WTC11 (cell line): ENCODE measurements around the gene CDH22. TPM values are rescaled to one million over a fixed set of nuclear protein-coding genes. Genes with fewer than 3 reads are reported as not detected.

Experiments
- ATAC-seq: fragments of 200-7000 bp; cut with Tn5 transposase; 2 replicates; pipeline ENCODE4 v1.10.0; 2021; ENCODE audit warnings: mild to moderate bottlenecking, moderate library complexity
- CTCF ChIA-PET: fragments of 300-600 bp; sonication (Branson Sonifier 250); formaldehyde crosslinking; loops from one replicate; lab custom pipeline; 2021; ENCODE audit warnings: antibody characterized with exemption; lab: Charles Lee
- POLR2A ChIA-PET: fragments of 350-600 bp; sonication (Branson Sonifier 250); formaldehyde crosslinking; loops from one replicate; lab custom pipeline; 2021; ENCODE audit warnings: antibody characterized with exemption; lab: Charles Lee
- DNase-seq: peaks from one replicate; pipeline ENCODE4 v3.0.0; 2021; ENCODE audit warnings: low spot score
- H3K27ac Mint-ChIP-seq: 2 replicates; pipeline ENCODE4 v1.8.0; 2021; ENCODE audit warnings: mixed read lengths
- H3K27me3 Mint-ChIP-seq: 2 replicates; pipeline ENCODE4 v1.8.0; 2021; ENCODE audit warnings: low read depth, mild to moderate bottlenecking, moderate library complexity, mixed read lengths
- H3K36me3 Mint-ChIP-seq: 2 replicates; pipeline ENCODE4 v1.8.0; 2021; ENCODE audit warnings: mixed read lengths
- H3K4me1 Mint-ChIP-seq: 2 replicates; pipeline ENCODE4 v1.8.0; 2022; ENCODE audit warnings: mixed read lengths
- H3K4me3 Mint-ChIP-seq: 2 replicates; pipeline ENCODE4 v1.8.0; 2021; ENCODE audit warnings: mild to moderate bottlenecking, moderate library complexity, mixed read lengths
- H3K9me3 Mint-ChIP-seq: 2 replicates; pipeline ENCODE4 v1.8.0; 2021; ENCODE audit warnings: mixed read lengths
- ATF1 ChIP-seq: sonication (generic); formaldehyde crosslinking; IDR thresholded peaks from 2 replicates; pipeline ENCODE4 v1.8.1; 2023; ENCODE audit warnings: mild to moderate bottlenecking, moderate library complexity, missing genetic modification reagents
- CREB1 ChIP-seq: sonication (generic); formaldehyde crosslinking; IDR thresholded peaks from 2 replicates; pipeline ENCODE4 v1.8.0; 2023; ENCODE audit warnings: mild to moderate bottlenecking, missing genetic modification reagents
- E2F5 ChIP-seq: sonication (generic); formaldehyde crosslinking; IDR thresholded peaks from 2 replicates; pipeline ENCODE4 v1.8.1; 2022; ENCODE audit warnings: mild to moderate bottlenecking, moderate library complexity, missing genetic modification reagents
- FOXJ3 ChIP-seq: sonication (generic); formaldehyde crosslinking; IDR thresholded peaks from 2 replicates; pipeline ENCODE4 v1.9.0; 2021; ENCODE audit warnings: missing genetic modification reagents, mild to moderate bottlenecking, borderline replicate concordance
- NR3C1 ChIP-seq: sonication (generic); formaldehyde crosslinking; conservative IDR thresholded peaks from 2 replicates; pipeline ENCODE4 v1.8.1; 2023; ENCODE audit warnings: low read depth, mild to moderate bottlenecking, missing genetic modification reagents
- RELA ChIP-seq: sonication (generic); formaldehyde crosslinking; IDR thresholded peaks from 2 replicates; pipeline ENCODE4 v1.8.1; 2022; ENCODE audit warnings: missing genetic modification reagents, mild to moderate bottlenecking, borderline replicate concordance
- SMAD3 ChIP-seq: sonication (generic); formaldehyde crosslinking; IDR thresholded peaks from 2 replicates; pipeline ENCODE4 v1.8.0; 2022; ENCODE audit warnings: missing genetic modification reagents, mild to moderate bottlenecking, borderline replicate concordance
- TCF7 ChIP-seq: sonication (generic); formaldehyde crosslinking; IDR thresholded peaks from 2 replicates; pipeline ENCODE4 v1.8.0; 2022; ENCODE audit warnings: mild to moderate bottlenecking, low read depth, missing genetic modification reagents, moderate library complexity
- ZNF138 ChIP-seq: sonication (generic); formaldehyde crosslinking; conservative IDR thresholded peaks from 2 replicates; pipeline ENCODE4 v1.8.1; 2022; ENCODE audit warnings: mild to moderate bottlenecking, moderate library complexity, missing genetic modification reagents
- ZNF263 ChIP-seq: sonication (generic); formaldehyde crosslinking; IDR thresholded peaks from 2 replicates; pipeline ENCODE4 v1.8.1; 2022; ENCODE audit warnings: low read depth, mild to moderate bottlenecking, moderate library complexity, missing genetic modification reagents
- ZNF317 ChIP-seq: sonication (generic); formaldehyde crosslinking; IDR thresholded peaks from 2 replicates; pipeline ENCODE4 v1.8.1; 2023; ENCODE audit warnings: low read depth, mild to moderate bottlenecking, moderate library complexity, missing genetic modification reagents, borderline replicate concordance
- total RNA-seq: library from RNA; stranded (reverse); gene quantifications from 3 replicates; pipeline ENCODE4 v1.2.3, GENCODE V29; 2021
- TF ChIP-seq, protein P1 (sequence below): sonication (generic); formaldehyde crosslinking; IDR thresholded peaks from 2 replicates; pipeline ENCODE4 v1.8.1; 2023; ENCODE audit warnings: mild to moderate bottlenecking, missing genetic modification reagents, borderline replicate concordance
- TF ChIP-seq, protein P2 (sequence below): sonication (generic); formaldehyde crosslinking; IDR thresholded peaks from 2 replicates; pipeline ENCODE4 v1.8.1; 2023; ENCODE audit warnings: mild to moderate bottlenecking, missing genetic modification reagents
- TF ChIP-seq, protein P3 (sequence below): sonication (generic); formaldehyde crosslinking; IDR thresholded peaks from 2 replicates; pipeline ENCODE4 v1.8.0; 2022; ENCODE audit warnings: missing genetic modification reagents
- TF ChIP-seq, protein P4 (sequence below): fragments of 200-600 bp; IDR thresholded peaks from 2 replicates; pipeline ENCODE4 v1.8.0; 2022; ENCODE audit warnings: antibody characterized with exemption
- TF ChIP-seq, protein P5 (sequence below): fragments of 250-450 bp; sonication (Bioruptor Pico); IDR thresholded peaks from 2 replicates; pipeline ENCODE4 v1.9.0; 2021; ENCODE audit warnings: mild to moderate bottlenecking, borderline replicate concordance

Gene CDH22
- total RNA-seq, 1 experiment from 2014 or later = 0.13 TPM

DNA sequence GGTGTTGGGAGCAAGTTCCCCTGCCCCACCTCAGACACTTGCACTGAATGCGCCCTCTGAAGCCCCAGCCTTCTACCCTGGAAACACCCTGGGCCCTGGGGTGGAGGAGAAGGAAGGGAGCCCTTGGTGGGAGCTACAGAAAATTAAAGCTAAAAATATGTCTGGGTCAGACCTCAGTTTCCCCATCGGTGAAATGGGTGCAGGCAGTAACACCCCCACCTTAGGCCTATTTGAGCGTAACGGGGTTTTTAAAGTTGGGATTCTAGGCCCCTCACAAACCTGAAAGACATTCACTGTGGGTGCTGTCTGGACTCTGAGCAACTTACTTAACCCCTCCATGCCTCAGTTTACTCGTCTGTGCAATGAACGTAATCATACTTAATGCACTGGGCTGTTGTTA is 19.3 kb upstream of the CDH22 start:
- no peak for TF ChIP-seq RELA
- TF ChIP-seq, protein P1, sequence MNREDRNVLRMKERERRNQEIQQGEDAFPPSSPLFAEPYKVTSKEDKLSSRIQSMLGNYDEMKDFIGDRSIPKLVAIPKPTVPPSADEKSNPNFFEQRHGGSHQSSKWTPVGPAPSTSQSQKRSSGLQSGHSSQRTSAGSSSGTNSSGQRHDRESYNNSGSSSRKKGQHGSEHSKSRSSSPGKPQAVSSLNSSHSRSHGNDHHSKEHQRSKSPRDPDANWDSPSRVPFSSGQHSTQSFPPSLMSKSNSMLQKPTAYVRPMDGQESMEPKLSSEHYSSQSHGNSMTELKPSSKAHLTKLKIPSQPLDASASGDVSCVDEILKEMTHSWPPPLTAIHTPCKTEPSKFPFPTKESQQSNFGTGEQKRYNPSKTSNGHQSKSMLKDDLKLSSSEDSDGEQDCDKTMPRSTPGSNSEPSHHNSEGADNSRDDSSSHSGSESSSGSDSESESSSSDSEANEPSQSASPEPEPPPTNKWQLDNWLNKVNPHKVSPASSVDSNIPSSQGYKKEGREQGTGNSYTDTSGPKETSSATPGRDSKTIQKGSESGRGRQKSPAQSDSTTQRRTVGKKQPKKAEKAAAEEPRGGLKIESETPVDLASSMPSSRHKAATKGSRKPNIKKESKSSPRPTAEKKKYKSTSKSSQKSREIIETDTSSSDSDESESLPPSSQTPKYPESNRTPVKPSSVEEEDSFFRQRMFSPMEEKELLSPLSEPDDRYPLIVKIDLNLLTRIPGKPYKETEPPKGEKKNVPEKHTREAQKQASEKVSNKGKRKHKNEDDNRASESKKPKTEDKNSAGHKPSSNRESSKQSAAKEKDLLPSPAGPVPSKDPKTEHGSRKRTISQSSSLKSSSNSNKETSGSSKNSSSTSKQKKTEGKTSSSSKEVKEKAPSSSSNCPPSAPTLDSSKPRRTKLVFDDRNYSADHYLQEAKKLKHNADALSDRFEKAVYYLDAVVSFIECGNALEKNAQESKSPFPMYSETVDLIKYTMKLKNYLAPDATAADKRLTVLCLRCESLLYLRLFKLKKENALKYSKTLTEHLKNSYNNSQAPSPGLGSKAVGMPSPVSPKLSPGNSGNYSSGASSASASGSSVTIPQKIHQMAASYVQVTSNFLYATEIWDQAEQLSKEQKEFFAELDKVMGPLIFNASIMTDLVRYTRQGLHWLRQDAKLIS (CRISPR knock-in tag) = no peak
- no peak for TF ChIP-seq FOXJ3 (CRISPR knock-in tag)
- no peak for TF ChIP-seq ZNF317 (CRISPR knock-in tag)
- no peak for TF ChIP-seq ZNF263
- TF ChIP-seq, protein P2, sequence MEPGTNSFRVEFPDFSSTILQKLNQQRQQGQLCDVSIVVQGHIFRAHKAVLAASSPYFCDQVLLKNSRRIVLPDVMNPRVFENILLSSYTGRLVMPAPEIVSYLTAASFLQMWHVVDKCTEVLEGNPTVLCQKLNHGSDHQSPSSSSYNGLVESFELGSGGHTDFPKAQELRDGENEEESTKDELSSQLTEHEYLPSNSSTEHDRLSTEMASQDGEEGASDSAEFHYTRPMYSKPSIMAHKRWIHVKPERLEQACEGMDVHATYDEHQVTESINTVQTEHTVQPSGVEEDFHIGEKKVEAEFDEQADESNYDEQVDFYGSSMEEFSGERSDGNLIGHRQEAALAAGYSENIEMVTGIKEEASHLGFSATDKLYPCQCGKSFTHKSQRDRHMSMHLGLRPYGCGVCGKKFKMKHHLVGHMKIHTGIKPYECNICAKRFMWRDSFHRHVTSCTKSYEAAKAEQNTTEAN (CRISPR knock-in tag) = no peak
- TF ChIP-seq CREB1 (CRISPR knock-in tag) = no peak
- TF ChIP-seq ZNF138 (CRISPR knock-in tag) = no peak
- no peak for TF ChIP-seq TCF7
- TF ChIP-seq, protein P3, sequence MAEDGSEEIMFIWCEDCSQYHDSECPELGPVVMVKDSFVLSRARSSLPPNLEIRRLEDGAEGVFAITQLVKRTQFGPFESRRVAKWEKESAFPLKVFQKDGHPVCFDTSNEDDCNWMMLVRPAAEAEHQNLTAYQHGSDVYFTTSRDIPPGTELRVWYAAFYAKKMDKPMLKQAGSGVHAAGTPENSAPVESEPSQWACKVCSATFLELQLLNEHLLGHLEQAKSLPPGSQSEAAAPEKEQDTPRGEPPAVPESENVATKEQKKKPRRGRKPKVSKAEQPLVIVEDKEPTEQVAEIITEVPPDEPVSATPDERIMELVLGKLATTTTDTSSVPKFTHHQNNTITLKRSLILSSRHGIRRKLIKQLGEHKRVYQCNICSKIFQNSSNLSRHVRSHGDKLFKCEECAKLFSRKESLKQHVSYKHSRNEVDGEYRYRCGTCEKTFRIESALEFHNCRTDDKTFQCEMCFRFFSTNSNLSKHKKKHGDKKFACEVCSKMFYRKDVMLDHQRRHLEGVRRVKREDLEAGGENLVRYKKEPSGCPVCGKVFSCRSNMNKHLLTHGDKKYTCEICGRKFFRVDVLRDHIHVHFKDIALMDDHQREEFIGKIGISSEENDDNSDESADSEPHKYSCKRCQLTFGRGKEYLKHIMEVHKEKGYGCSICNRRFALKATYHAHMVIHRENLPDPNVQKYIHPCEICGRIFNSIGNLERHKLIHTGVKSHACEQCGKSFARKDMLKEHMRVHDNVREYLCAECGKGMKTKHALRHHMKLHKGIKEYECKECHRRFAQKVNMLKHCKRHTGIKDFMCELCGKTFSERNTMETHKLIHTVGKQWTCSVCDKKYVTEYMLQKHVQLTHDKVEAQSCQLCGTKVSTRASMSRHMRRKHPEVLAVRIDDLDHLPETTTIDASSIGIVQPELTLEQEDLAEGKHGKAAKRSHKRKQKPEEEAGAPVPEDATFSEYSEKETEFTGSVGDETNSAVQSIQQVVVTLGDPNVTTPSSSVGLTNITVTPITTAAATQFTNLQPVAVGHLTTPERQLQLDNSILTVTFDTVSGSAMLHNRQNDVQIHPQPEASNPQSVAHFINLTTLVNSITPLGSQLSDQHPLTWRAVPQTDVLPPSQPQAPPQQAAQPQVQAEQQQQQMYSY (CRISPR knock-in tag) = no peak
- TF ChIP-seq, protein P4, sequence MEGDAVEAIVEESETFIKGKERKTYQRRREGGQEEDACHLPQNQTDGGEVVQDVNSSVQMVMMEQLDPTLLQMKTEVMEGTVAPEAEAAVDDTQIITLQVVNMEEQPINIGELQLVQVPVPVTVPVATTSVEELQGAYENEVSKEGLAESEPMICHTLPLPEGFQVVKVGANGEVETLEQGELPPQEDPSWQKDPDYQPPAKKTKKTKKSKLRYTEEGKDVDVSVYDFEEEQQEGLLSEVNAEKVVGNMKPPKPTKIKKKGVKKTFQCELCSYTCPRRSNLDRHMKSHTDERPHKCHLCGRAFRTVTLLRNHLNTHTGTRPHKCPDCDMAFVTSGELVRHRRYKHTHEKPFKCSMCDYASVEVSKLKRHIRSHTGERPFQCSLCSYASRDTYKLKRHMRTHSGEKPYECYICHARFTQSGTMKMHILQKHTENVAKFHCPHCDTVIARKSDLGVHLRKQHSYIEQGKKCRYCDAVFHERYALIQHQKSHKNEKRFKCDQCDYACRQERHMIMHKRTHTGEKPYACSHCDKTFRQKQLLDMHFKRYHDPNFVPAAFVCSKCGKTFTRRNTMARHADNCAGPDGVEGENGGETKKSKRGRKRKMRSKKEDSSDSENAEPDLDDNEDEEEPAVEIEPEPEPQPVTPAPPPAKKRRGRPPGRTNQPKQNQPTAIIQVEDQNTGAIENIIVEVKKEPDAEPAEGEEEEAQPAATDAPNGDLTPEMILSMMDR = no peak
- DNase-seq (no peak), ATAC-seq (no peak)
- no peaks in the 10 kb centered on the region for H3K9me3 Mint-ChIP-seq
- H3K4me1 Mint-ChIP-seq = peaks cover 20% of the 10 kb centered on the region
- H3K27me3 Mint-ChIP-seq = no peaks in the 10 kb centered on the region; the same call in 1 of the 2 replicates
- H3K27ac Mint-ChIP-seq = no peak overlapping the region
- POLR2A ChIA-PET = no interaction called here
- H3K36me3 Mint-ChIP-seq = no peaks in the 10 kb centered on the region
- CTCF ChIA-PET = interaction anchor here (1.4 to 3.3 kb wide), 3 partner anchors 11 to 199 kb away, joined by 4 to 14 read pairs (median 6); no protein-coding TSS in a partner anchor
- H3K4me3 Mint-ChIP-seq = no peak overlapping the region

DNA sequence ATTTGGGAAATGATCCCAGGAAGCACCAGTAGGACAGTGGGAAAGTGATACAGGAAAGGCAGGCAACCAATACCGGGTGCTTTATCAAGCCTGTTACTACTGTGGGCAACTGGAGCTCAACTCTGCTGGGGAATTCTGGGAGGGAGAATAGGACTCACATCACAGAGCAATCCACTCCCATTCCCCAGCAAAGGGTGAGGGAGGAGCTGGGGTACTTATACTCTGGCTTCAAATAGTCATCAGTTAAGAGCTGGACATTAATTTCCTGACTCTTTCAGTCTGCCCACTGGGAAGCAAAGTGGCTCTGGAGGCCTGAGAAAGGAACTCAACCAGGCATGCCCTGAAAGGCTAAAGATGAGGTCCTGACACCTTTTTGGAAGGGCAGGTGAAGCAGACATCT is 17.5 kb upstream of the CDH22 start:
- DNase-seq (no peak), ATAC-seq (no peak)
- ChIA-PET POLR2A (no interaction called here), CTCF (interaction anchor here (0.6 to 3.5 kb wide), 6 partner anchors 9 to 197 kb away, joined by 3 to 23 read pairs (median 10); no protein-coding TSS in a partner anchor)
- Mint-ChIP-seq H3K4me3 (no peak overlapping the region), H3K9me3 (no peaks in the 10 kb centered on the region), H3K36me3 (no peaks in the 10 kb centered on the region), H3K27me3 (no peaks in the 10 kb centered on the region; the same call in 1 of the 2 replicates), H3K4me1 (peaks cover 12% of the 10 kb centered on the region), H3K27ac (no peak overlapping the region)
- TF ChIP-seq, protein P5, sequence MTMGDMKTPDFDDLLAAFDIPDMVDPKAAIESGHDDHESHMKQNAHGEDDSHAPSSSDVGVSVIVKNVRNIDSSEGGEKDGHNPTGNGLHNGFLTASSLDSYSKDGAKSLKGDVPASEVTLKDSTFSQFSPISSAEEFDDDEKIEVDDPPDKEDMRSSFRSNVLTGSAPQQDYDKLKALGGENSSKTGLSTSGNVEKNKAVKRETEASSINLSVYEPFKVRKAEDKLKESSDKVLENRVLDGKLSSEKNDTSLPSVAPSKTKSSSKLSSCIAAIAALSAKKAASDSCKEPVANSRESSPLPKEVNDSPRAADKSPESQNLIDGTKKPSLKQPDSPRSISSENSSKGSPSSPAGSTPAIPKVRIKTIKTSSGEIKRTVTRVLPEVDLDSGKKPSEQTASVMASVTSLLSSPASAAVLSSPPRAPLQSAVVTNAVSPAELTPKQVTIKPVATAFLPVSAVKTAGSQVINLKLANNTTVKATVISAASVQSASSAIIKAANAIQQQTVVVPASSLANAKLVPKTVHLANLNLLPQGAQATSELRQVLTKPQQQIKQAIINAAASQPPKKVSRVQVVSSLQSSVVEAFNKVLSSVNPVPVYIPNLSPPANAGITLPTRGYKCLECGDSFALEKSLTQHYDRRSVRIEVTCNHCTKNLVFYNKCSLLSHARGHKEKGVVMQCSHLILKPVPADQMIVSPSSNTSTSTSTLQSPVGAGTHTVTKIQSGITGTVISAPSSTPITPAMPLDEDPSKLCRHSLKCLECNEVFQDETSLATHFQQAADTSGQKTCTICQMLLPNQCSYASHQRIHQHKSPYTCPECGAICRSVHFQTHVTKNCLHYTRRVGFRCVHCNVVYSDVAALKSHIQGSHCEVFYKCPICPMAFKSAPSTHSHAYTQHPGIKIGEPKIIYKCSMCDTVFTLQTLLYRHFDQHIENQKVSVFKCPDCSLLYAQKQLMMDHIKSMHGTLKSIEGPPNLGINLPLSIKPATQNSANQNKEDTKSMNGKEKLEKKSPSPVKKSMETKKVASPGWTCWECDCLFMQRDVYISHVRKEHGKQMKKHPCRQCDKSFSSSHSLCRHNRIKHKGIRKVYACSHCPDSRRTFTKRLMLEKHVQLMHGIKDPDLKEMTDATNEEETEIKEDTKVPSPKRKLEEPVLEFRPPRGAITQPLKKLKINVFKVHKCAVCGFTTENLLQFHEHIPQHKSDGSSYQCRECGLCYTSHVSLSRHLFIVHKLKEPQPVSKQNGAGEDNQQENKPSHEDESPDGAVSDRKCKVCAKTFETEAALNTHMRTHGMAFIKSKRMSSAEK (CRISPR knock-in tag) = no peak
- no peak for TF ChIP-seq ATF1
- TF ChIP-seq ZNF138 (CRISPR knock-in tag) = no peak
- TF ChIP-seq NR3C1 (CRISPR knock-in tag) = no peak
- TF ChIP-seq SMAD3 (CRISPR knock-in tag) = no peak
- no peak for TF ChIP-seq E2F5
